GM10248 (cell line): ENCODE data around the gene TRIM26.
A peak's percentile ranks its signal among the peaks of the same experiment; 100 is the strongest.

Source experiments
- CTCF ChIA-PET: fragments of 300-600 bp; sonication (Branson Sonifier 250); formaldehyde crosslinking; extraction: SDS; loops from one replicate; lab custom pipeline; 2021; ENCODE audit warnings: antibody characterized with exemption; lab: Yijun Ruan, JAX
- POLR2A ChIA-PET: fragments of 350-650 bp; sonication (Branson Sonifier 250); formaldehyde crosslinking; extraction: SDS; loops from one replicate; lab custom pipeline; 2020; ENCODE audit warnings: antibody characterized with exemption; lab: Yijun Ruan, JAX
- DNase-seq: peaks from one replicate; pipeline ENCODE4 v3.0.0; 2012; ENCODE audit errors: extremely low spot score
- CTCF ChIP-seq: IDR thresholded peaks from 2 replicates; pipeline ENCODE4 v1.5.1; 2012; ENCODE audit warnings: mild to moderate bottlenecking, low read depth; ENCODE audit errors: extremely low read depth, missing control alignments, control extremely low read depth

TRIM26 gene

GRCh38 chr6:30200551-30201281 is 12.5 kb downstream of the TRIM26 start:
- TF ChIP-seq CTCF: no peak
- POLR2A ChIA-PET: no interaction called here
- CTCF ChIA-PET: no interaction called here
- DNase-seq: peak; percentile 69

- TF ChIP-seq CTCF: no peak
- DNase-seq: no peak
- ChIA-PET CTCF (interaction anchor here (1.1 kb wide), 1 partner anchor 20 kb away, joined by 4 read pairs; no protein-coding TSS in a partner anchor), POLR2A (no interaction called here)
These were observed 14.8 kb downstream of the TRIM26 start for GRCh38 chr6:30198166-30199084.

- no peak for TF ChIP-seq CTCF
- POLR2A ChIA-PET: no interaction called here
- CTCF ChIA-PET: no interaction called here
These were observed 16.8 kb downstream of the TRIM26 start for GRCh38 chr6:30196376-30196775.

GRCh38 chr6:30195951-30196350 is 17.3 kb downstream of the TRIM26 start:
- POLR2A ChIA-PET: no interaction called here
- DNase-seq: no peak
- CTCF ChIA-PET: no interaction called here
- no peak for TF ChIP-seq CTCF

More at GRCh38 chr6:30196376-30196775, 16.8 kb downstream of the TRIM26 start:
- DNase-seq: no peak

- DNase-seq: no peak
- TF ChIP-seq CTCF: no peak
- POLR2A ChIA-PET: no interaction called here
- CTCF ChIA-PET: interaction anchor here (1.6 kb wide), 2 partner anchors 24 kb away, joined by 3 read pairs; no protein-coding TSS in a partner anchor
These were observed 18.2 kb downstream of the TRIM26 start for GRCh38 chr6:30194797-30195690.

- no peak for TF ChIP-seq CTCF
- ChIA-PET POLR2A (no interaction called here), CTCF (no interaction called here)
- no peak for DNase-seq
These were observed 21.1 kb downstream of the TRIM26 start for GRCh38 chr6:30192076-30192475.
